GM19468 (cell line): ENCODE data around the gene LMTK2.

Experiments
- ATAC-seq: cut with Tn5 transposase; IDR thresholded peaks from one replicate; pipeline ENCODE4 v1.9.1; 2021; ENCODE audit warnings: mild to moderate bottlenecking, moderate library complexity, moderate number of reproducible peaks; ENCODE audit not compliant: unreplicated experiment; ENCODE audit errors: extremely low read depth

LMTK2 gene

DNA sequence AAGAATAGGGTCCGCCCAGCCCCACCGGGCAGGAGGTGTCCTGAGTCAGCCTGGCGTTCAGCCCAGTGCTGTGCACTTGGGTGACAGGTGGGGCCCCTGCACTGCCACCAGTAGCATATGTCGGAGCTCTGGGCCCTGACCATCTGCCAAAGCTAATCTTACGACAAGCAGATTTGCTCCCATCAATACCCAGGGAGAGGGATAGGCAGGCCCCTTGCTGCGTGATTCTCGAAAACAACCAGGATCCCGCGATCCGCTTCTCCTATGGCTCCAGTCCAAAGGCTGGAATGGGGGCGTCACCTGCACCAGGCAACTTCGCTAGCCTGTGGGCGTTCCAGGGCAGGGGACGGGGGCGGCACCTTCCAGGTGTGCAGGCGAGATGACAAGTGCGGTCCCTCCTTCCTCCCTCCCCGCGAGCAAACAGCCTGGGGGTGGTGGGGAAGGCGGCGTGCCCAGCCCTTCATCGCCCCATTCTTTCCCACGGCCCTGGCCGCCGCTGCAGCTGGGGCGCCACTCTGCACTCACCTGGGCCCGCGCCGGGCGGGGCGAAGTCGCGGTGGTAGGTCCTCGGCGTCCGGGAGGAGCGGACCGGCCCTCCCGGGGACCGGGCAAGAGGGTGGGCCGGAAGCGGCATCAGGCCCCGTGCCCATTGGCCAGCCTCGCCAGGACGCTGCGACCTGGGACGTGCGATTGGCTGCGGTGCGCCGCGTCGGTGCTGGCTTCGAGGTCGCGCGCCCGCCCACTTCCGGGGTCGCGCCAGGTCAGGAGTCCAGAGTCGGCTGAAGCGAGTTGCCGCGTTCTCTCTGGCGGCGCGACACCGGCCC, 145.2 kb downstream of the LMTK2 start, which contains the start of gene TECPR1:
Gene TECPR1 (minus strand): TSS at position 632 of the 824 bp plus-strand sequence. CDS start 6,086 bp downstream, outside the sequence.
- peak; percentile 98 for ATAC-seq

DNA sequence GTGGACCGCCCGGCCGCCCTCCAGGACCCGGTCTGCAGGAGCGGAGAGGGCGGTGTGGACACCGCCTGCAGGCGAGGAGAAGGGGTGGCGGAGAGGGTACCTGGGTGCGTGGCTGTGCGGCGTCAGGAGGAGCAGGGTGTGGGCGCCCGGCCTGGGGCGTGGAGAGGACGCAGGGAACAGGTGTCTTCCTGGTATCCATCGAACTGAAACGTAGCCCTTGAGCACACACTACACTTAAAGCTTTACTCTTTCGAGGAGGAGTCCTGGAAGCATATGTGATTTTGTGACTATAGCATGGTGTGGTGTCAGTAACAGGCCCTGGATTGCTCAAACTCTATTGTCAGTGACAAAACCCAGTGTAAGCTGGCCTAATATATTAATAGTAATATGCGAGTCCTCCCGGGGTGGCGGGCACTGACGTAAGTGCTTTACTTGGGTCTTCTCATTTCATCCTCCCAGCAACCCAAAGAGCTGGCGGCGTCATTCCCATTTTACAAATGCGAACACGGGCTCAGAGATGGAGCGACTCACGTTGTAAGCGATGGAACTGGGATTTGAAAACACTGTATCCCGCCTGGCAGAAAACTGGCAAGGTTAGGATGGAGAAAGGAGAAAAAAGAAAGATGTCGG, 145.9 kb downstream of the LMTK2 start:
- peak; percentile 3 for ATAC-seq

DNA sequence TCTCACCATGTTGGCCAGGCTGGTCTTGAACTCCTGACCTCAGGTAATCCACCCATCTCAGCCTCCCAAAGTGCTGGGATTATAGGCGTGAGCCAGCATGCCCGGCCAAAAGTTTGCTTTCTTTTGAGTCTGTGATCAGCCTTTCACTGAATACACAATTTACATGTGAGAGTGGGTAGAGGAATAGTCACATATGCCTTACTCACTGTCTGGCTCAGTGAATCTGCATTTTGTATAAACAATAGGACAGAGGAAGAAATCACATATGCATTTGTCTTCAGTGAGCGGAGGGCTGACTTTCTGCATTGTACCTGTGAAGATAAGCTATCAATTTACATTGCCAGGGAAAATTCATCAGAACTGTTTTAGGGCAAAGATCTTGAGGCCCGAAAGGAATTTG, 147.9 kb downstream of the LMTK2 start:
- no peak for ATAC-seq

DNA sequence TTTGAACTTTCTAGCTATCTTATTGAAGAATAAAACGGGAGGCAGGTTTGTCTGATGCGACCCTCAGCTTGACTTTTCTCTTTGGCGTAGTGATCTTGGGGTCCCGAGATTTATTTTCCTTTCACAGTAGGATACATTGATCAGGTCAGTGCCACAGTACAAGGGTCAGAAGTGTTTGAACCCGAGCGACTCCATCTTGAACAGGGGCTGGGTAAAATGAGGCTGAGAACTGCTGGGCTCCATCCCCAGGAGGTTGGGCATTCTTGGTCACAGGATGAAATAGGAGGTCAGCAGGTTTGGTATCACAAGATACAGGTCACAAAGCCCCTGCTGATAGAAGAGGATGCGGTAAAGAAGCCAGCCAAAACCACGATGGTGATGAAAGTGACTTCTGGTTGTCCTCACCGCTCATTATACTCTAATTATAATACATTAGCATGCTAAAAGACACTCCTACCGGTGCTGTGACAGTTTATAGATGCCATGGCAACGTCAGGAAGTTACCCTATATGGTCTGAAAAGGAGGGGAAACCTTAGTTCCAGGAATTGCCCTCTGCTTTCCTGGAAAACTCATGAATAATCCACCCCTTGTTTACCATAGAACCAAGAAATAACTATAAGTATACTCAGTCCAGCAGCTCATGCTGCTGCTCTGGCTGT, 148.4 kb downstream of the LMTK2 start:
- no peak for ATAC-seq

DNA sequence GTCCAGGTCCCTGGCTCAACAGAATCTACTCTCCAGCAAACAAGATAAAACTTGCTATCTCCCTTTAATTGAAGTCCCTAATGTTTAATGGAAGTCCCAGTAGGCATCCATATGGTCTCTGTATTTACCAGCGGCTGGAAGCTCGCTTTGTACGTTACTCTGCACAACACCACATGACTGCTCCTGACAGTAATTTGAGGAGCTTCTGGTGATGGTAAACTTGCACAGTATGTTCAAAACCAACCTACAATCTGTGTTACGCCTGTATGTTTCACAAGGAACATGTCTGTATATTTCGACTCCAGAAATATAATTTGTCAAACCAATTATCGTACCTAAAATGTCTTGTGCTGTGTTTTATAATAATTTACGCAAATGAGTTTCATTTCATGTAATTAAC, 149.8 kb downstream of the LMTK2 start:
- ATAC-seq, result no peak

DNA sequence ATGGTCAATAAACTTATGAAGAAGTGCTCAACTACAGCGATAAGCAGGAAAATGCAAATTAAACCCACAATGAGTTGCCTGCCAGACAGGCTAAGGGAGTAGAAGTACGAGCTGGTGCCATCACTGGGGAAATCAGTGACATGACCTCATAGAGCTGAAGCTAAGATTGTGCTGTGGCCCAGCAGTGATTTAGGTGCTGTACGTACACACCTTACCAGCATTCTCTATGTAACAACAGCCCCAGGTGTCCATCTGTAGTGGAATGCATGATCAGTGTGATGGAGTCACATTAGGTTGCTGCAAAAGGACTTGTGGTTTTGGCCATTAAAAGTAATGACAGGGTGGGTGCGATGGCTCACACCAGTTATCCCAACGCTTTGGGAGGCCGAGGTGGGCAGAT, 151.0 kb downstream of the LMTK2 start:
- ATAC-seq, result no peak
